BJ (cell line): ENCODE results near the gene UBQLN4. TPM values are rescaled to one million over a fixed set of nuclear protein-coding genes. Genes with fewer than 3 reads are reported as not detected.

Experiments
- CTCF ChIA-PET: fragments of 350-600 bp; formaldehyde crosslinking; extraction: SDS; loops from one replicate; lab custom pipeline; 2021; ENCODE audit warnings: antibody characterized with exemption, inconsistent platforms; lab: Yijun Ruan, JAX
- POLR2A ChIA-PET: fragments of 300-600 bp; sonication (Branson Sonifier 250); formaldehyde crosslinking; extraction: SDS; loops from one replicate; lab custom pipeline; 2021; ENCODE audit warnings: antibody characterized with exemption; lab: Charles Lee
- DNase-seq: peaks from one replicate; pipeline ENCODE4 v3.0.0-alpha.2; 2011; ENCODE audit warnings: low read depth
- H3K27me3 ChIP-seq: 2 replicates; pipeline ENCODE4 v1.6.0; 2011; ENCODE audit warnings: low read length; ENCODE audit not compliant: control insufficient read depth, insufficient read depth
- H3K36me3 ChIP-seq: 2 replicates; pipeline ENCODE4 v1.5.1; 2011; ENCODE audit warnings: low read length; ENCODE audit not compliant: control insufficient read depth, insufficient read depth
- H3K4me3 ChIP-seq: 2 replicates; pipeline ENCODE4 v1.5.1; 2011; ENCODE audit warnings: low read depth, mild to moderate bottlenecking, control low read depth, low read length
- CTCF ChIP-seq: IDR thresholded peaks from 2 replicates; pipeline ENCODE4 v1.5.1; 2011; ENCODE audit warnings: low read depth, mild to moderate bottlenecking, control low read depth, inconsistent platforms, low read length, moderate library complexity; ENCODE audit not compliant: insufficient read depth
- polyA plus RNA-seq: library from polyadenylated mRNA; depleted of rRNA; stranded (reverse); fragments of >200 nt; gene quantifications from 2 replicates; pipeline ENCODE4 v1.2.3, GENCODE V29; 2011

UBQLN4 gene
- polyA plus RNA-seq, 1 experiment: 28.3 TPM

- peak; percentile 57 for DNase-seq
- CTCF ChIA-PET: interaction anchor here (0.9 to 1.3 kb wide), 4 partner anchors 20 to 46 kb away, joined by 3 to 4 read pairs (median 3); no protein-coding TSS in a partner anchor
- POLR2A ChIA-PET: no interaction called here
- TF ChIP-seq CTCF: no peak
- H3K4me3 ChIP-seq: peak within 1 kb of the TSS; percentile 71
- H3K36me3 ChIP-seq: no peaks in the 10 kb centered on the region
- H3K27me3 ChIP-seq: no peaks in the 10 kb centered on the region; the same call in 1 of the 2 replicates
Observed at GRCh38 chr1:156020293-156021092, 33.1 kb downstream of the UBQLN4 start, which contains the start of gene SSR2. TSS of gene SSR2 (minus strand) at chr1:156020951. CDS start at chr1:156020167, 784 bp downstream.

GRCh38 chr1:156019946-156020292 lies 33.7 kb downstream of the UBQLN4 start:
- Histone ChIP-seq H3K36me3 (no peaks in the 10 kb centered on the region), H3K27me3 (no peaks in the 10 kb centered on the region; the same call in 1 of the 2 replicates), H3K4me3 (peak overlapping the region; percentile 71)
- no peak for TF ChIP-seq CTCF
- no peak for DNase-seq
- CTCF ChIA-PET: interaction anchor here (1.0 to 1.3 kb wide), 2 partner anchors 33 to 46 kb away, joined by 3 read pairs; no protein-coding TSS in a partner anchor
- POLR2A ChIA-PET: interaction anchor here (0.6 kb wide), 1 partner anchor 57 kb away, joined by 8 read pairs; no protein-coding TSS in a partner anchor

GRCh38 chr1:156014829-156015228 lies 38.8 kb downstream of the UBQLN4 start:
- TF ChIP-seq CTCF: no peak
- CTCF ChIA-PET: interaction anchor here (1.4 to 3.2 kb wide), 2 partner anchors 13 to 51 kb away, joined by 3 to 9 read pairs; no protein-coding TSS in a partner anchor
- no peaks in the 10 kb centered on the region for H3K27me3 ChIP-seq
- no peak for DNase-seq
- H3K4me3 ChIP-seq: no peak overlapping the region
- POLR2A ChIA-PET: no interaction called here
- peaks cover 19% of the 10 kb centered on the region for H3K36me3 ChIP-seq

GRCh38 chr1:156012051-156012817 lies 41.4 kb downstream of the UBQLN4 start:
- ChIA-PET CTCF (interaction anchor here (0.6 kb wide), 1 partner anchor 213 kb away, joined by 6 read pairs; no protein-coding TSS in a partner anchor), POLR2A (no interaction called here)
- H3K4me3 ChIP-seq: no peak overlapping the region
- DNase-seq: no peak
- no peaks in the 10 kb centered on the region for H3K27me3 ChIP-seq
- H3K36me3 ChIP-seq: peaks cover 26% of the 10 kb centered on the region
- no peak for TF ChIP-seq CTCF

GRCh38 chr1:156009404-156009803 lies 44.2 kb downstream of the UBQLN4 start:
- Histone ChIP-seq H3K36me3 (peaks cover 24% of the 10 kb centered on the region), H3K4me3 (no peak overlapping the region), H3K27me3 (no peaks in the 10 kb centered on the region)
- no peak for DNase-seq
- ChIA-PET CTCF (interaction anchor here (0.6 to 1.8 kb wide), 3 partner anchors 8 to 216 kb away, joined by 3 to 5 read pairs (median 3); no protein-coding TSS in a partner anchor), POLR2A (no interaction called here)
- TF ChIP-seq CTCF: no peak
